Measurements from ENCODE around the gene LRRTM4. TPM values are rescaled to one million over a fixed set of nuclear protein-coding genes. Genes with fewer than 3 reads are reported as not detected.

The LRRTM4 gene
- total and polyA plus RNA-seq, 2 experiments from 2014 or later, result not detected

DNA sequence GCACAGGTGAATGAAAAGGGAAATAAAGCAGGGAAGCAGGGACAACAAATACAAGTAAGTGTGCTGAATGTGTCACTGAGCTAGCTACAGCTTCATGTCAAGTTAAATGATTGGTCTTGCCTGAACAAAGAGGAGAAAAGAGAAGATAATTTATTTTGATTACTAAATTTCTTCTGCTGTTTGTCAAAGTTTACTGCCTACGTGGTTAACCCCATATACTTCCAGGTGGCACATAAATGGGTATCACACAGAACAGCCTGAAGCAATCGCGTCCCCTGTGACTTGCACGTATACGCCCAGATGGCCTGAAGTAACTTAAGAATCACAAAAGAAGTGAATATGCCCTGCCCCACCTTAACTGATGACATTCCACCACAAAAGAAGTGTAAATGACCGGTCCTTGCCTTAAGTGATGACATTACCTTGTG lies 434.2 kb downstream of the LRRTM4 start:
- Histone ChIP-seq H3F3A (ENCODE audit: insufficient read depth) (no peaks in the 10 kb centered on the region), H3K4me3 (no peak overlapping the region), H2AFZ (no peak overlapping the region), H3K36me3 (ENCODE audit: low read depth) (no peaks in the 10 kb centered on the region), H3K9ac (no peak overlapping the region), H4K20me1 (ENCODE audit: insufficient read depth) (no peaks in the 10 kb centered on the region), H3K79me2 (ENCODE audit: insufficient read depth) (no peaks in the 10 kb centered on the region), H3K9me3 (ENCODE audit: low read depth) (no peaks in the 10 kb centered on the region), H3K27ac (no peak overlapping the region), H3K4me1 (ENCODE audit: insufficient read depth) (no peaks in the 10 kb centered on the region), H3K4me2 (ENCODE audit: unreplicated experiment) (no peak overlapping the region), H3K9me2 (ENCODE audit: insufficient read depth) (no peaks in the 10 kb centered on the region), H3K27me3 (replicated peaks; ENCODE audit: insufficient read depth) (no peaks in the 10 kb centered on the region)
- no peak for DNase-seq
- 6 to 10% methylated on average over 6 of the region's 6 CpGs for WGBS, 2 experiments (ENCODE audit: low coverage in 1 of 2, low lambda C conversion rate in 2 of 2, missing lambda C conversion rate in 2 of 2)
- no peak for TF ChIP-seq EZH2phosphoT487 (IDR thresholded peaks at IDR 0.05; ENCODE audit: insufficient read depth, low read depth)
- TF ChIP-seq EZH2 (IDR thresholded peaks at IDR 0.05; ENCODE audit: insufficient read depth, poor library complexity, severe bottlenecking), result no peak
- in situ Hi-C loops (cut with MboI), result no loop called here

DNA sequence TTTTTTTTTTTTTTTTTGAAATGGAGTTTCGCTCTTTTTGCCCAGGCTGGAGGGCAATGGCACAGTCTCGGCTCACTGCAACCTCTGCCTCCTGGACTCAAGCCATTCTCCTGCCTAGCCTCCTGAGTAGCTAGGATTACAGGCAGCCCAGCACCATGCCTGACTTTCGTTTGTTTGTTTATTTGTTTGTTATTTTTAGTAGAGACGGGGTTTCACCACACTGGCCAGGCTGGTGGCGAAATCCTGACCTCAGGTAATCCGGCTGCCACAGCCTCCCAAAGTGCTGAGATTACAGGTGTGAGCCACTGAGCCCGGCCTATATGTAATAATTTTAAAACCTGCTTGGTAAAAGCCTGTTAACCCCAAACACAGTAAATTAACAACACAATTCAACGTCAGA lies 435.7 kb downstream of the LRRTM4 start:
- H3F3A ChIP-seq (ENCODE audit: insufficient read depth), result no peaks in the 10 kb centered on the region
- no peak overlapping the region for H3K4me3 ChIP-seq
- H3K27me3 ChIP-seq (replicated peaks; ENCODE audit: insufficient read depth), result no peaks in the 10 kb centered on the region
- no peak overlapping the region for H3K9ac ChIP-seq
- no peaks in the 10 kb centered on the region for H3K79me2 ChIP-seq (ENCODE audit: insufficient read depth)
- no peak overlapping the region for H3K4me2 ChIP-seq (ENCODE audit: unreplicated experiment)
- 15 to 28% methylated on average over 7 to 8 of the region's 8 CpGs for WGBS, 2 experiments (ENCODE audit: low coverage in 1 of 2, low lambda C conversion rate in 2 of 2, missing lambda C conversion rate in 2 of 2)
- no peaks in the 10 kb centered on the region for H3K9me3 ChIP-seq (ENCODE audit: low read depth)
- TF ChIP-seq EZH2 (IDR thresholded peaks at IDR 0.05; ENCODE audit: insufficient read depth, poor library complexity, severe bottlenecking) (no peak), EZH2phosphoT487 (IDR thresholded peaks at IDR 0.05; ENCODE audit: insufficient read depth, low read depth) (no peak)
- no peaks in the 10 kb centered on the region for H3K36me3 ChIP-seq (ENCODE audit: low read depth)
- in situ Hi-C loops (cut with MboI), result no loop called here
- no peaks in the 10 kb centered on the region for H3K9me2 ChIP-seq (ENCODE audit: insufficient read depth)
- H3K27ac ChIP-seq, result no peak overlapping the region
- no peak for DNase-seq
- H4K20me1 ChIP-seq (ENCODE audit: insufficient read depth), result no peaks in the 10 kb centered on the region
- no peaks in the 10 kb centered on the region for H3K4me1 ChIP-seq (ENCODE audit: insufficient read depth)
- H2AFZ ChIP-seq, result no peak overlapping the region

DNA sequence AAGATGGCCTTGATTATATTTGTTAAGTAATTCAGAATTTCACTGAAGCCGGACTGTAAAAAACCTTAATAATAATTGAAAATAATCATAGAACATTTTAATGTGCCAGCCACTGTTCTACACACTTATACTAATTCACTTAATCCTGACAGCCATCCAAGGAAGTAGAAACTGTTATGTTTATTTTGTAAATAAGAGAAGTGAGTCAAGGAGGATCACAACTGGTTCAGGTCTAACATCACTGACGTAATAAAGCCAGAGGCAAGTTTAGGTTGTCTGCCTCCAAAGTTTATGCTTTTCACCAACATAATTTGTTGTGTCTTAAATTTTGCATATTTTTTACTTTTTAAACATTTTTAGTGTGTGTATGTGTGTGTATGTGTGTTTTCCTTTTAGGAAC lies 436.1 kb downstream of the LRRTM4 start:
- Histone ChIP-seq H3F3A (ENCODE audit: insufficient read depth) (no peaks in the 10 kb centered on the region), H4K20me1 (ENCODE audit: insufficient read depth) (no peaks in the 10 kb centered on the region), H3K36me3 (ENCODE audit: low read depth) (no peaks in the 10 kb centered on the region), H2AFZ (no peak overlapping the region), H3K4me1 (ENCODE audit: insufficient read depth) (no peaks in the 10 kb centered on the region), H3K9ac (no peak overlapping the region), H3K9me3 (ENCODE audit: low read depth) (no peaks in the 10 kb centered on the region), H3K4me3 (no peak overlapping the region), H3K4me2 (ENCODE audit: unreplicated experiment) (no peak overlapping the region), H3K79me2 (ENCODE audit: insufficient read depth) (no peaks in the 10 kb centered on the region), H3K9me2 (ENCODE audit: insufficient read depth) (no peaks in the 10 kb centered on the region), H3K27me3 (replicated peaks; ENCODE audit: insufficient read depth) (no peaks in the 10 kb centered on the region), H3K27ac (no peak overlapping the region)
- TF ChIP-seq EZH2phosphoT487 (IDR thresholded peaks at IDR 0.05; ENCODE audit: insufficient read depth, low read depth) (no peak), EZH2 (IDR thresholded peaks at IDR 0.05; ENCODE audit: insufficient read depth, poor library complexity, severe bottlenecking) (no peak)
- no peak for DNase-seq
- in situ Hi-C loops (cut with MboI), result no loop called here
- 42 to 50% methylated on average over 2 of the region's 2 CpGs for WGBS, 2 experiments (ENCODE audit: low coverage in 1 of 2, low lambda C conversion rate in 2 of 2, missing lambda C conversion rate in 2 of 2)

DNA sequence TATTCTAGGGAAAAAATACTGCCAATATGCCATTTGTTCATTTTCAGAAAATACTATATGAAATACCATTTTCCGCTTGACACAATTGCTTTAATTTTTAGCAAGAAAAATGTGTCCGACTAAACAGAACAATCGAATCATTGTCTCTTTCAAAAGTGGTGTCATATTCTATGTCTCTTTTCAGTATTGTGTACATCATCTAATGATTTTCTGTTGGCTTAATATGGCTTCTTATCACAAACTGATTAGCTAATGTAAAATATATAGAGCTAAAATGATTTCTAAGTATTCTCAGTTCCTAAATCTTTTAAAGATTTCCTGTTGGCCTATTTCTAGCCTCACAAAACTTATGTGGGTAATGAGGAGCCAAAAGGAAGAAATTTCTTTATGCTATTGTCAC lies 436.6 kb downstream of the LRRTM4 start:
- H4K20me1 ChIP-seq (ENCODE audit: insufficient read depth), result no peaks in the 10 kb centered on the region
- H3K4me1 ChIP-seq (ENCODE audit: insufficient read depth), result no peaks in the 10 kb centered on the region
- H3K27me3 ChIP-seq (replicated peaks; ENCODE audit: insufficient read depth), result no peaks in the 10 kb centered on the region
- in situ Hi-C loops (cut with MboI), result no loop called here
- no peaks in the 10 kb centered on the region for H3F3A ChIP-seq (ENCODE audit: insufficient read depth)
- no peaks in the 10 kb centered on the region for H3K79me2 ChIP-seq (ENCODE audit: insufficient read depth)
- H3K4me2 ChIP-seq (ENCODE audit: unreplicated experiment), result no peak overlapping the region
- H3K4me3 ChIP-seq, result no peak overlapping the region
- TF ChIP-seq EZH2 (IDR thresholded peaks at IDR 0.05; ENCODE audit: insufficient read depth, poor library complexity, severe bottlenecking) (no peak), EZH2phosphoT487 (IDR thresholded peaks at IDR 0.05; ENCODE audit: insufficient read depth, low read depth) (no peak)
- WGBS, 2 experiments (ENCODE audit: low coverage in 1 of 2, low lambda C conversion rate in 2 of 2, missing lambda C conversion rate in 2 of 2), result 40 to 43% methylated on average over 3 of the region's 3 CpGs
- no peak for DNase-seq
- no peak overlapping the region for H3K9ac ChIP-seq
- H3K9me2 ChIP-seq (ENCODE audit: insufficient read depth), result no peaks in the 10 kb centered on the region
- H2AFZ ChIP-seq, result no peak overlapping the region
- no peaks in the 10 kb centered on the region for H3K36me3 ChIP-seq (ENCODE audit: low read depth)
- no peaks in the 10 kb centered on the region for H3K9me3 ChIP-seq (ENCODE audit: low read depth)
- no peak overlapping the region for H3K27ac ChIP-seq

DNA sequence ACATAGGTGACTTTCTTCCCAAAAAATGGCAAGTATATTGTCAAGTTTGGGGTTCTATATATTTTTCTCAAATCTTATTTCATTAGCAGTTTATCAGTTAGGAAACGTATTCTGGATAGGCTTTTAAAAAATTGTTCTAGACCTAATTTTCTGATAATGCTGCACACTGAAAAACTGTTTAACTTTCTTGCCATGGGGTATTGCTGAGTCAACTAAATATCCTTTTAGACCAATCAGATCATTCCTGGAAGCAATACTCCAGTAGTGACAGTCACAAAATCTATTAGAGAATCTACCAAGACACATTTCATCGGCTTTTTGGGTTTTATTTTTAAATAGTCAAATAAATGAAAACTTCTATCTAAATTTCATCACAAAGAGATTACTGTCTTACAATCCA lies 440.6 kb downstream of the LRRTM4 start:
- Histone ChIP-seq H3K36me3 (ENCODE audit: low read depth) (no peaks in the 10 kb centered on the region), H3K27me3 (replicated peaks; ENCODE audit: insufficient read depth) (no peaks in the 10 kb centered on the region), H3F3A (ENCODE audit: insufficient read depth) (no peaks in the 10 kb centered on the region), H3K4me2 (ENCODE audit: unreplicated experiment) (no peak overlapping the region), H2AFZ (no peak overlapping the region), H3K9me2 (ENCODE audit: insufficient read depth) (peaks cover 3% of the 10 kb centered on the region; the same call in 1 of the 2 replicates), H4K20me1 (ENCODE audit: insufficient read depth) (no peaks in the 10 kb centered on the region), H3K4me3 (no peak overlapping the region), H3K9me3 (ENCODE audit: low read depth) (no peaks in the 10 kb centered on the region), H3K9ac (no peak overlapping the region), H3K79me2 (ENCODE audit: insufficient read depth) (no peaks in the 10 kb centered on the region), H3K4me1 (ENCODE audit: insufficient read depth) (no peaks in the 10 kb centered on the region), H3K27ac (no peak overlapping the region)
- no peak for DNase-seq
- in situ Hi-C loops (cut with MboI), result no loop called here
- TF ChIP-seq EZH2 (IDR thresholded peaks at IDR 0.05; ENCODE audit: insufficient read depth, poor library complexity, severe bottlenecking) (no peak), EZH2phosphoT487 (IDR thresholded peaks at IDR 0.05; ENCODE audit: insufficient read depth, low read depth) (no peak)
- WGBS, 2 experiments (ENCODE audit: low coverage in 1 of 2, low lambda C conversion rate in 2 of 2, missing lambda C conversion rate in 2 of 2), result 17 to 23% methylated on average over 2 of the region's 2 CpGs

Measured in GM23248 (cell line).